A549 (cell line): ENCODE data around the gene MXRA5. TPM values are rescaled to one million over a fixed set of nuclear protein-coding genes. Genes with fewer than 3 reads are reported as not detected.
"Not testable (repeated sequence)": the region's sequence is repeated elsewhere in the genome, so short reads cannot be mapped to it uniquely, and the experiment has no call there.

Source experiments
- ATAC-seq, 2 experiments: fragments of 200-7000 bp in 1 of 2; fragments of >200 bp in 1 of 2; cut with Nextera tagmentation in 1 of 2; cut with Tn5 transposase in 1 of 2; 3 replicates each; pipeline versions ENCODE4 v1.8.0 to v1.9.1; 2018 to 2020; ENCODE audit warnings: mild to moderate bottlenecking in 1 of 2, moderate library complexity in 1 of 2
- CTCF ChIA-PET: fragments of 300-600 bp; sonication (Branson Sonifier 250); formaldehyde crosslinking; extraction: SDS; loops from one replicate; lab custom pipeline; 2021; ENCODE audit warnings: antibody characterized with exemption, inconsistent platforms; lab: Yijun Ruan, JAX
- POLR2A ChIA-PET: fragments of 350-600 bp; formaldehyde crosslinking; extraction: SDS; loops from one replicate; lab custom pipeline; 2021; ENCODE audit warnings: antibody characterized with exemption, inconsistent platforms; lab: Yijun Ruan, JAX
- DNase-seq, 2 experiments: peaks; one replicate each; pipeline versions ENCODE4 v3.0.0 to v3.0.0-alpha.2; 2011 to 2016; ENCODE audit warnings: low read depth in 1 of 2, low spot score in 1 of 2
- FAIRE-seq: peaks from 2 replicates; lab custom pipeline; 2011; peaks lifted over from hg19 to GRCh38; lab: Jason Lieb, UNC
- H3K27ac ChIP-seq, 2 experiments: fragments of >200 bp; sonication (Bioruptor Twin); formaldehyde crosslinking; 3 replicates each; pipeline ENCODE4 v1.5.1; 2016 to 2017
- H3K4me1 ChIP-seq: fragments of >200 bp; sonication (Bioruptor Twin); formaldehyde crosslinking; 3 replicates; pipeline ENCODE4 v1.6.1; 2016
- H3K4me2 ChIP-seq: fragments of >200 bp; sonication (Bioruptor Twin); formaldehyde crosslinking; 3 replicates; pipeline ENCODE4 v1.6.1; 2016
- H3K4me3 ChIP-seq: fragments of >200 bp; sonication (Bioruptor Twin); formaldehyde crosslinking; 3 replicates; pipeline ENCODE4 v1.5.1; 2016
- H3K9me3 ChIP-seq: fragments of >200 bp; sonication (Bioruptor Twin); formaldehyde crosslinking; 3 replicates; pipeline ENCODE4 v1.6.1; 2016
- BHLHE40 ChIP-seq: IDR thresholded peaks from 2 replicates; pipeline ENCODE4 v1.6.1; 2012; ENCODE audit warnings: low read depth, low read length, inconsistent platforms
- CHD2 ChIP-seq: fragments of 150-350 bp; IDR thresholded peaks from 2 replicates; pipeline ENCODE4 v1.6.1; 2014; ENCODE audit warnings: low read length; ENCODE audit not compliant: partially characterized antibody
- FOSL2 ChIP-seq, 2 experiments: fragments of 450-650 bp in 1 of 2; fragments of >200 bp in 1 of 2; sonication (Bioruptor Twin) in 1 of 2; formaldehyde crosslinking; IDR thresholded peaks; 2 replicates each; pipeline versions ENCODE4 v1.5.0 to v1.6.1; 2016 to 2020; ENCODE audit warnings: mild to moderate bottlenecking in 1 of 2, moderate library complexity in 1 of 2
- HDAC2 ChIP-seq: fragments of 200-600 bp; sonication (generic); IDR thresholded peaks from 2 replicates; pipeline ENCODE4 v1.6.1; 2016
- HEYL ChIP-seq: fragments of 250-450 bp; sonication (Bioruptor Pico); IDR thresholded peaks from 2 replicates; pipeline ENCODE4 v1.8.0; 2021; ENCODE audit warnings: mild to moderate bottlenecking, moderate library complexity
- HOXB5 ChIP-seq: fragments of 250-450 bp; sonication (Bioruptor Pico); IDR thresholded peaks from 2 replicates; pipeline ENCODE4 v1.5.0; 2020; ENCODE audit warnings: mild to moderate bottlenecking, moderate library complexity
- MAFK ChIP-seq: fragments of 450-650 bp; IDR thresholded peaks from 2 replicates; pipeline ENCODE4 v1.6.1; 2014; ENCODE audit not compliant: partially characterized antibody
- NFE2L2 ChIP-seq: fragments of 150-350 bp; conservative IDR thresholded peaks from 2 replicates; pipeline ENCODE4 v1.6.1; 2014; ENCODE audit warnings: low read length
- PHF8 ChIP-seq: fragments of 200-600 bp; sonication (generic); IDR thresholded peaks from 2 replicates; pipeline ENCODE4 v1.6.1; 2016; ENCODE audit warnings: low read depth, mild to moderate bottlenecking, antibody characterized with exemption, moderate library complexity, borderline replicate concordance
- RARB ChIP-seq: fragments of 250-450 bp; sonication (Bioruptor Pico); IDR thresholded peaks from 2 replicates; pipeline ENCODE4 v1.8.0; 2021; ENCODE audit warnings: mild to moderate bottlenecking, moderate library complexity
- SREBF2 ChIP-seq: fragments of 450-650 bp; IDR thresholded peaks from 2 replicates; pipeline ENCODE4 v1.6.1; 2014; ENCODE audit warnings: mild to moderate bottlenecking, moderate library complexity
- WGBS: methylation state at CpG from one replicate; pipeline ENCODE4 v1.1.6; 2017; ENCODE audit errors: missing lambda C conversion rate; 5-methylcytosine and 5-hydroxymethylcytosine counted together
- polyA plus RNA-seq, 4 experiments: library from polyadenylated mRNA; depleted of rRNA in 3 of 4; stranded (reverse); fragments of >200 nt; fragmentation: RNase III in 1 of 4; extraction: RNeasy Plus Mini Kit Qiagen cat#74134 plus additional on column Dnase treatment in 1 of 4; gene quantifications; 2 replicates in 3 of 4; 3 replicates in 1 of 4; pipeline ENCODE4 v1.2.3, GENCODE V29; 2011 to 2017
- TF ChIP-seq, protein P1 (sequence below): fragments of 250-450 bp; sonication (Bioruptor Pico); IDR thresholded peaks from 2 replicates; pipeline ENCODE4 v1.5.0; 2020; ENCODE audit warnings: low read depth, mild to moderate bottlenecking, moderate library complexity
- TF ChIP-seq, protein P2 (sequence below): fragments of >200 bp; sonication (Bioruptor Twin); formaldehyde crosslinking; IDR thresholded peaks from 2 replicates; pipeline ENCODE4 v1.6.1; 2016
- TF ChIP-seq, protein P3 (sequence below): fragments of 450-650 bp; IDR thresholded peaks from 2 replicates; pipeline ENCODE4 v1.6.1; 2014; ENCODE audit warnings: antibody characterized with exemption
- TF ChIP-seq, protein P4 (sequence below): fragments of 200-600 bp; sonication (generic); IDR thresholded peaks from 2 replicates; pipeline ENCODE4 v1.6.1; 2016; ENCODE audit warnings: antibody characterized with exemption, mild to moderate bottlenecking, moderate library complexity

MXRA5 gene
- polyA plus RNA-seq, 2 of the 4 experiments (the other 2 are of a cell fraction), result not detected

DNA sequence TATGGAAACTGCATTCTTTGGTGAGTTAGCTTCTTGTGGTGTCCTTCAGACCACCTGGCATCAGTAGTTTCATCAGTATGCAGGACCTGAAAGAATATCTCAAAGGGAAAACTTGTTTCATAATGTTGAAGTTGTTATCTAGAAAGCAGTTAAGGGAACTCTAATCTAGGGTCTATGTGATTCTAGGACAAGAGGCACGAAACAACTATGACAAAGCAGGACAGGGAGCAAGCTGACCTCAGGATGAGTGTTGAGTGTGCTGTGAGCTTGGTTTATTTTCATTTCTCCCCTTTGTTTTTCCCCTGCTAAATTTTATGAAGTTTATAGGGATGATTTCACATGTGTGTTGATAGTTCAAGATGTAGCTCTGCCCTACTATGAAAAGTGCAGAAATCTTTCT, 65.7 kb downstream of the MXRA5 start:
- POLR2A ChIA-PET, result no interaction called here
- 10% methylated on average over 1 of the region's 1 CpG for WGBS
- CTCF ChIA-PET, result no interaction called here
- no peak for DNase-seq
- Histone ChIP-seq H3K9me3 (no peaks in the 10 kb centered on the region), H3K4me3 (no peak overlapping the region), H3K4me2 (no peak overlapping the region), H3K4me1 (peaks cover under 1% of the 10 kb centered on the region; the same call in 1 of the 3 replicates), H3K27ac (no peak overlapping the region)
- no peak for FAIRE-seq
- no peak for ATAC-seq
- TF ChIP-seq, protein P1, sequence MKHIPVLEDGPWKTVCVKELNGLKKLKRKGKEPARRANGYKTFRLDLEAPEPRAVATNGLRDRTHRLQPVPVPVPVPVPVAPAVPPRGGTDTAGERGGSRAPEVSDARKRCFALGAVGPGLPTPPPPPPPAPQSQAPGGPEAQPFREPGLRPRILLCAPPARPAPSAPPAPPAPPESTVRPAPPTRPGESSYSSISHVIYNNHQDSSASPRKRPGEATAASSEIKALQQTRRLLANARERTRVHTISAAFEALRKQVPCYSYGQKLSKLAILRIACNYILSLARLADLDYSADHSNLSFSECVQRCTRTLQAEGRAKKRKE (CRISPR knock-in tag), result no peak
- TF ChIP-seq CHD2, result no peak

DNA sequence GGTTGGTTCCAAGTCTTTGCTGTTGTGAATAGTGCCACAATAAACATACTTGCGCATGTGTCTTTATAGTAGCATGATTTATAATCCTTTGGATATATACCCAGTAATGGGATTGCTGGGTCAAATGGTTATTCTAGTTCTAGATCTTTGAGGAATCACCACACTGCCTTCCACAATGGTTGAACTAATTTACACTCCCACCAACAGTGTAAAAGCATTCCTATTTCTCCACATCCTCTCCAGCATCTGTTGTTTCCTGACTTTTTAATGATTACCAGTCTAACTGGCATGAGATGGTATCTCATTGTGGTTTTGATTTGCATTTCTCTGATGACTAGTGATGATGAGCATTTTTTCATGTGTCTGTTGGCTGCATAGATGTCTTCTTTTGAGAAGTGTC, 72.8 kb downstream of the MXRA5 start:
- DNase-seq, FAIRE-seq, H3K4me3 ChIP-seq, ATAC-seq, H3K4me2 ChIP-seq, POLR2A ChIA-PET, H3K27ac ChIP-seq, H3K4me1 ChIP-seq, CTCF ChIA-PET, H3K9me3 ChIP-seq: not testable (repeated sequence)
- WGBS, result 84% methylated on average over 1 of the region's 1 CpG

DNA sequence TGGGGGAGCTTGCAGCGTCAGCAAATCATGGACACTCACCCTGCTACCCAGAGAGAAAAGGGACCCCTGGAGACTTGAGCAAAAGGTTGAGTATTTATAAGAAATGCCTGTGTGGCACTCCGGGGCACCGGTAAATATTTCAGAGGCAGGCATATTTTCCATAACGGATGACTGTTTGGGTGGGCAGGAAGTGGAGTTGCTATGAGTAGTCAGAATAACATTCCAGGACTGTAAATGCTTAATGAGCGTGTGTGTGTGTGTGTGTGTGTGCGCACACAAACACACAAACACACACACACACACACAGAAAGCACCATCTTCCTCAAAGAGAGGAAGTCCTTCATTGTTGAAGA, 74.6 kb downstream of the MXRA5 start:
- FAIRE-seq (no peak), DNase-seq (peak in 1 of 2 experiments; percentile 18), ATAC-seq (no peak)
- POLR2A ChIA-PET, result no interaction called here
- H3K4me1 ChIP-seq, result no peaks in the 10 kb centered on the region
- 4% methylated on average over 5 of the region's 6 CpGs for WGBS
- CTCF ChIA-PET, result no interaction called here
- no peaks in the 10 kb centered on the region for H3K9me3 ChIP-seq
- H3K4me3 ChIP-seq, result no peak overlapping the region
- TF ChIP-seq BHLHE40, result no peak
- peak; percentile 42 for TF ChIP-seq MAFK
- TF ChIP-seq, all 56 proteins: peak for 1
- peak overlapping the region; percentile 54 for H3K4me2 ChIP-seq
- 0 out of 6 replicates have a peak overlapping the region, but pooled peaks of 1 of the 2 experiments have one; percentile 35 for H3K27ac ChIP-seq

DNA sequence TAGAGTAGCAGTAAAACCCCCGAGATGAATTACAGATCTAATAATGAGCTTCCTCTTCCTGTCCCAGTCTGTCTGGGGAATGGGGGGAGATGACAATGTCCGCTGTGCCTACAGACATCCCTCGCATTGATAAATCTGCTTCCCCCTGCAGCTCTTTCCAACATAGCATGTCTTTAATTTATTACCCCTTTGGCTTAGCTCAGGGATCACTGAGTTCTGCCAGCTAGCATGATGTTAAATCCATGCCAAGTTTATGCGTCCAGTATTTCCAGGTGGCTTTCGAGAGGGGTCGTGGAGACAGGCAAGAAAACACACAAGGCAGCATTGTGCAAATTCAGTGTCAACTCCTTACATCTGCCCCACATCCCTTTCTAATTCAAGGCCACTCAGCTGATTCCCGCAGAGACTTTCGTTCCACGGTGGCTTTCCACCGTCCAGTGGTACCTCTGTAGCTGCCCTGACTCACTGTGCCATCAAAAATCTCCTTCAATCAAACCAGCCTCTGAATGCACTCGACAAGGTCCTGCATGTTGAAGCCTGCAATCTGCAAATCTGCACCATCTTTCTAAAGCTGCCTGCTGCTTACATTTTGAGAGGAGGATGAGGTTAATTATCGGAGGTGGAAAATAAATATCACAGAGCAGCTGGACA, 75.1 kb downstream of the MXRA5 start:
- DNase-seq, result no peak
- TF ChIP-seq, protein P2, sequence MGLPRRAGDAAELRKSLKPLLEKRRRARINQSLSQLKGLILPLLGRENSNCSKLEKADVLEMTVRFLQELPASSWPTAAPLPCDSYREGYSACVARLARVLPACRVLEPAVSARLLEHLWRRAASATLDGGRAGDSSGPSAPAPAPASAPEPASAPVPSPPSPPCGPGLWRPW, result no peak
- no peak for TF ChIP-seq RARB
- no peak for TF ChIP-seq NFE2L2
- TF ChIP-seq, protein P3, sequence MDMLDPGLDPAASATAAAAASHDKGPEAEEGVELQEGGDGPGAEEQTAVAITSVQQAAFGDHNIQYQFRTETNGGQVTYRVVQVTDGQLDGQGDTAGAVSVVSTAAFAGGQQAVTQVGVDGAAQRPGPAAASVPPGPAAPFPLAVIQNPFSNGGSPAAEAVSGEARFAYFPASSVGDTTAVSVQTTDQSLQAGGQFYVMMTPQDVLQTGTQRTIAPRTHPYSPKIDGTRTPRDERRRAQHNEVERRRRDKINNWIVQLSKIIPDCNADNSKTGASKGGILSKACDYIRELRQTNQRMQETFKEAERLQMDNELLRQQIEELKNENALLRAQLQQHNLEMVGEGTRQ, result no peak
- TF ChIP-seq HOXB5 (CRISPR knock-in tag), result no peak
- TF ChIP-seq FOSL2 (IDR thresholded peaks at IDR 0.05), result no peak
- TF ChIP-seq FOSL2 (CRISPR knock-in tag; IDR thresholded peaks at IDR 0.05), result no peak
- TF ChIP-seq SREBF2, result no peak
- TF ChIP-seq CHD2, result no peak
- no peak for TF ChIP-seq HDAC2
- no peak for TF ChIP-seq BHLHE40
- TF ChIP-seq PHF8, result no peak
- TF ChIP-seq, protein P4, sequence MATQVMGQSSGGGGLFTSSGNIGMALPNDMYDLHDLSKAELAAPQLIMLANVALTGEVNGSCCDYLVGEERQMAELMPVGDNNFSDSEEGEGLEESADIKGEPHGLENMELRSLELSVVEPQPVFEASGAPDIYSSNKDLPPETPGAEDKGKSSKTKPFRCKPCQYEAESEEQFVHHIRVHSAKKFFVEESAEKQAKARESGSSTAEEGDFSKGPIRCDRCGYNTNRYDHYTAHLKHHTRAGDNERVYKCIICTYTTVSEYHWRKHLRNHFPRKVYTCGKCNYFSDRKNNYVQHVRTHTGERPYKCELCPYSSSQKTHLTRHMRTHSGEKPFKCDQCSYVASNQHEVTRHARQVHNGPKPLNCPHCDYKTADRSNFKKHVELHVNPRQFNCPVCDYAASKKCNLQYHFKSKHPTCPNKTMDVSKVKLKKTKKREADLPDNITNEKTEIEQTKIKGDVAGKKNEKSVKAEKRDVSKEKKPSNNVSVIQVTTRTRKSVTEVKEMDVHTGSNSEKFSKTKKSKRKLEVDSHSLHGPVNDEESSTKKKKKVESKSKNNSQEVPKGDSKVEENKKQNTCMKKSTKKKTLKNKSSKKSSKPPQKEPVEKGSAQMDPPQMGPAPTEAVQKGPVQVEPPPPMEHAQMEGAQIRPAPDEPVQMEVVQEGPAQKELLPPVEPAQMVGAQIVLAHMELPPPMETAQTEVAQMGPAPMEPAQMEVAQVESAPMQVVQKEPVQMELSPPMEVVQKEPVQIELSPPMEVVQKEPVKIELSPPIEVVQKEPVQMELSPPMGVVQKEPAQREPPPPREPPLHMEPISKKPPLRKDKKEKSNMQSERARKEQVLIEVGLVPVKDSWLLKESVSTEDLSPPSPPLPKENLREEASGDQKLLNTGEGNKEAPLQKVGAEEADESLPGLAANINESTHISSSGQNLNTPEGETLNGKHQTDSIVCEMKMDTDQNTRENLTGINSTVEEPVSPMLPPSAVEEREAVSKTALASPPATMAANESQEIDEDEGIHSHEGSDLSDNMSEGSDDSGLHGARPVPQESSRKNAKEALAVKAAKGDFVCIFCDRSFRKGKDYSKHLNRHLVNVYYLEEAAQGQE, result no peak
- no peak for TF ChIP-seq HEYL
- FAIRE-seq, result no peak
- WGBS, result 63% methylated on average over 12 of the region's 12 CpGs
- Histone ChIP-seq H3K4me1 (no peaks in the 10 kb centered on the region), H3K4me3 (no peak overlapping the region), H3K4me2 (peak overlapping the region; percentile 54), H3K27ac (0 out of 6 replicates have a peak overlapping the region, but pooled peaks of 1 of the 2 experiments have one; percentile 35), H3K9me3 (no peaks in the 10 kb centered on the region)
- ChIA-PET POLR2A (no interaction called here), CTCF (no interaction called here)
- no peak for ATAC-seq
